C1 segment of cervical spinal cord (tissue), 14 donors: Measurements from ENCODE around the gene IFNA16.
"Not testable (repeated sequence)": the region's sequence is repeated elsewhere in the genome, so short reads cannot be mapped to it uniquely, and the experiment has no call there.

Experiments
- DNase-seq, 14 donors: peaks; one replicate each; lab custom pipeline; 2025; lab: John Stamatoyannopoulos, UW

IFNA16 gene

GRCh38 chr9:21217211-21217610, at the start of gene IFNA16:
IFNA16 (minus strand) TSS chr9:21217311; CDS start chr9:21217305, 6 bp downstream.
- not testable (repeated sequence) for DNase-seq

DNA sequence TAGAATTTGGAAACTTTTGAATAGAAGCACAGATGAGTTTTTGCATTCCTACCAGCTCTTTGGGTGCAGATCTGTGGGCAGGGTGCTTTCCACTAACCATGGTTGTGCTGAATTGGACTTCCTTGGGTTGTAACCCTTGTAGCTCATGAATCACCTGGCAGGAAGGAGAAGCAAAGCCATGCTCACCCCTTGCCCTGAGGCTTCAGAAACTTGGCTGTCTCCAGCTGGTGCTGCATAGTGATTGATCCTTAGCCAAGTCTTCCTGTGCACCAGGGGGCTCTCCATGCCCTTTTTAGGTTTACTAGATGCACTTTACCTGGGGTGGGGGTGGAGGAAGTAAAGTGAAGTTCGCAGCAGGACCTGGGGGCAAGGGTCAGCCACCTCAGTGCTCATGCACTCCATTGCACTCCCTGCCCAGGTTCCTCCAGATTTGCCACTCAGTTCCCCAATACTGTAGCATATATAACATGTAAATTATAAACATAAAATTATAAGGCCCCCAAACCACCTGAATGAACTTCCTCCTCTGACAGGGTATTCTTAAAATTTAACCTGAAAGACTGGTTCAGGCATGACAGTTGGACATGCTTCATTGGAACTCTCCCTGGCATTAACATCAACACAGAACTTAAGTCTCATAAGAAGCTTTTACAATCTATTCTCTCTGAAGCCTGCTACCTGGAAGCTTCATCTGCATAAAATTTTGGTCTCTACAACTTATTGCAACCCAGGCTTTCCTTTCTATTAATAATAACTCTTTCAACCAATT, 48.5 kb upstream of the IFNA16 start:
- DNase-seq = no peak

GRCh38 chr9:21255538-21256212, 38.6 kb upstream of the IFNA16 start:
- no peak for DNase-seq

GRCh38 chr9:21252721-21253547, 35.8 kb upstream of the IFNA16 start:
- DNase-seq = peak in 4 of 14 donors; percentile 9 to 20 (median 9)

- DNase-seq = no peak
Measured at GRCh38 chr9:21251638-21252037, 34.5 kb upstream of the IFNA16 start.

GRCh38 chr9:21251190-21251589, 34.1 kb upstream of the IFNA16 start:
- DNase-seq = no peak

- DNase-seq = no peak
Measured at GRCh38 chr9:21244836-21245235, 27.7 kb upstream of the IFNA16 start.

- DNase-seq = no peak
Measured at GRCh38 chr9:21239911-21240310, 22.8 kb upstream of the IFNA16 start, which contains the start of gene IFNA14. IFNA14 (minus strand) TSS chr9:21240005; CDS start chr9:21239935, 70 bp downstream.

- not testable (repeated sequence) for DNase-seq
Measured at GRCh38 chr9:21236360-21236714, 19.2 kb upstream of the IFNA16 start.

DNA sequence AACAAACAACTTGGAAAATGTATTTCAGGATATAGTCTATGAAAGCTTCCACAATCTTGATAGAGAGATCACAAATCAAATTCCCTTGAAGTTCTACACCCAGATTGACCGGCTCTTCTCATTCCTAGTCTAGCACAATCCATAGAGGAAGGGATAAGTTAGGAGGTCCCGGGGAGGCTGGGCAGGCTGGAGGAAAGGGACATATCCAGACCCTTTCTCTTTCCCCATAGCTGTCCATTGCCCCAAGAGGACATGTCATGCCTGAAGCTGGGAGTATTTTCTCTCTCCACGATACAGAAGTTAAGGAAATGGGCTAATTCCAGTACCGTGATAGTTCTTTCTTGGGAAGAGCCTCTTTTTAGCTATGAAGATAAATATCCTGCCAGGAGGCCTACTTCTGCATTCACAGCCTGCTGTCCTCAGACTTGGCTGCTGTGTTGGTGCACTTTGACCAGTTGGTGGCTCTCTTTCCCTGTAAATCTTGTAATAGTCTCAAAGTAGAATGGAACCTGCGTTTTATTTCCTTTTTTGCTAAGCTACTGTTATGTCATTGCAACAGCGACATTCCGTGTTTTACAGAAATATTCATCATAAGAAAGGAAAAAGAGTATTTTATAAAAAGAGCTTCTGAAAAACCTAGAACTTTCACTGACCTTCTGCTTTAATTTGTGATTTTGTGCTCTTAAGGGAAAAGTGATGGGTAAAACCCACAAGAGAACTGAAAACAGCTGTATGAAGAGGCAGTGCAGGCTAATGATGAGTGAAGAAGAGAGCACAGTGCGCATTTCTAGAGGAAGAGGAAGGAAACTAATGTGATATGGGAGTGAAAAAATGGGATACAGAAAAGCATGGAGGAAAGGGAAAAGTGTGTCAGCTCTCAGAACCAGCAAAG, 18.6 kb upstream of the IFNA16 start:
- DNase-seq = not testable (repeated sequence)

DNA sequence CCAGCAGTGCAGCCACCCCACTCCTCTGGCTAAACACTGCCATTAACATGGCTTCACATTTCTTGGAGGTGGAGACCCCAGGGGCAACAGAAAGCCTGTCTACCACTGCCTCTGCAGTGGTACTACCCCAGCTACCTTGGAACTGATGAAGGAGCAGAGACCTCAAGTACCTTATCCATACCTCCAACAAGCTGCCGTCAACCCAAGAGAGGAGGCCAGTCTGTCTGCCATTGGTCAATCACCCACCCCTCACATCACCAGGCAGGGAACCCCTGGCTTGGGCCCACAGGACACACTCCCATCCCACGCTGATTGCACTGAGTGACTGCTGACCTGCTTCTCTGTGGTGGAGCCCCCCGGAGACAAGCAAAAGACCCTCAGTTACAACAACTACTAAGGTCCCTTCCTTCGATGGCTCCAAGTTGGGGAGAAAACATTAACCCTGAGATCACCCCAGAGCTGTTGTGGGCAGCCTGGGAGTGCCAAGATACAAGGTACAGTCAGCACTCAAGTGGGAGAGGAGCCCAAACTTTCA, 17.1 kb upstream of the IFNA16 start:
- no peak for DNase-seq

DNA sequence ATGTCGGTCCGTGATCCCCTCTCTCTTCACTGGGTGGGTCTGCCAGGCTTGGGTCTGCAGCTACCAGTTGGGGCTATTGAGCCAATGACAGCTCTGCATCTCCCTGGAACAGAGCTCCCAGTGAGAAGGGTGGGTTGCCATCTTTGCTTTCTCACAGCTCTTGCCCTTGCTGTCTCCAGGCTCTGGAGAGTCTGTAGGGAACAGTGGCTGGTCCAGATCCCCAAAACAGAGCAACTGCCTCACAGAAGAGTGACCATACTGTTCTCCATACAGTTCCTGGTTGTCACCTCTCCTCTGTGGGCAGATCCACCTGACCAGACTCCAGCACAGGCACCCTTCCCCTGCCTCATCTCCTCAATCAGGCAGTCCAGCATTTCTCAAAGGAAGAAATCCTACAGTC, 16.1 kb upstream of the IFNA16 start:
- DNase-seq = no peak

GRCh38 chr9:21228122-21228521, 11.0 kb upstream of the IFNA16 start, which contains the start of gene IFNA17:
IFNA17 (minus strand) TSS chr9:21228222; CDS start chr9:21228173, 49 bp downstream.
- DNase-seq = no peak

DNA sequence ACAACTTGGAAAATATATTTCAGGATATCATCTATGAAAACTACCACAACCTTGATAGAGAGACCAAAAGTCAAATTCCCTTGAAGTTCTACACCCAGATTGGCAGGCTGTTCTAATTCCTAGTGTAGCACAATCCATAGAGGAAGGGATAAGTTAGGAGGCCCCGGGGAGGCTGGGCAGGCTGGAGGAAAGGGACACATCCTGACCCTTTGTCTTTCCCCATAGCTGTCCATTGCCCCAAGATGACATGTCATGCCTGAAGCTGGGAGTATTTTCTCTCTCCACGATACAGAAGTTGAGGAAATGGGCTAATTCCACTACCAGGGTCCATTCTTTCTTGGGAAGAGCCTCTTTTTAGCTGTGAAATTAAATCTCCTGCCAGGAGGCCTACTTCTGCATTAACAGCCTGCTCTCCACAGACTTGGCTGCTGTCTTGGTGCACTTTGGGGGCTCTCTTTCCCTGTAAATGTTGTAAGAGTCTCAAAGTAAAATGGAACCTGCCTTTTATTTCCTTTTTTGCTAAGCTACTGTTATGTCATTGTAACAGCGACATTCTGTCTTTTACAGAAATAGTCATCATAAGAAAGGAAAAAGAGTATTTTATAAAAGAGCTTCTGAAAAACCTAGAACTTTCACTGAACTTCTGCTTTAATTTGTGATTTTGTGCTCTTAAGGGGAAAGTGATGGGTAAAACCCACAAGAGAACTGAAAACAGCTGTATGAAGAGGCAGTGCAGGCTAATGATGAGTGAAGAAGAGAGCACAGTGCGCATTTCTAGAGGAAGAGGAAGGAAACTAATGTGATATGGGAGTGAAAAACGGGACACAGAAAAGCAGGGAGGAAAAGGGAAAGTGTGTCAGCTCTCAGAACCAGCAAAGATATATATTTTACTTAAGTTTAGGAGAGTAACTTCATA, 3.4 kb downstream of the IFNA16 start:
- DNase-seq = not testable (repeated sequence)

DNA sequence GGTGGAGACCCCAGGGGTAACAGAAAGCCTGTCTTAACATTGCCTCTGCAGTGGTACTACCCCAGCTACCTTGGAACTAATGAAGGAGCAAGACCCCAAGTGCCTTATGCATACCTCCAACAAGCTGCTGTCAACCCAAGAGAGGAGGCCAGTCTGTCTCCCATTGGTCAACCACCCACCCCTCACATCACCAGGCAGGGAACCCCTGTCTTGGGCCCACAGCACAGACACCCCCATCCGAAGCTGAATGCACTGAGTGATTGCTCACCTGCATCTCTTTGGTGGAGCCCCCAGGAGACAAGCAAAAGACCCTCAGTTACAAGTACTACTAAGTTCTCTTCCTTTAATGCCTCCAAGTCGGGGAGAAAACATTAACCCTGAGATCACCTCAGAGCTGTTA, 5.0 kb downstream of the IFNA16 start:
- not testable (repeated sequence) for DNase-seq

- not testable (repeated sequence) for DNase-seq
Measured at GRCh38 chr9:21210782-21211181, 6.3 kb downstream of the IFNA16 start.

- no peak for DNase-seq
Measured at GRCh38 chr9:21210311-21210710, 6.8 kb downstream of the IFNA16 start.

DNA sequence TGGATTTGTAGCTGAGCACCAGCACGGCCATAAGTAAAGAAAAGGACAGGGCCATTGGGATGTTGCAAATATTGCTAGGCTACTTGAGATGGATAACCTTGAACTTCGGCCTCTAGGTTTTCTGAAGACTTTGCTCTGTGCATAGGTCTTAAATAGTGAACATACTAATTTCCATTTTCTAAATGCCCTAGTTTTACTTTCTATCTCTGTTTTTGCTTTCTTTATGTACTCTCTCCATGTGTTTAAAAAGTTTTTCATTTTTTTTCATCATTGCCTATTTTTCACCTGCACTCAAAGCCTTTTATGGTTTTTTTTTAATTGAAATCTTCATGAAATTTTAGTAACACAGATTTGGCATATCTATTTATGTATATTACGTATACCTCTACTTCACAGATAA, 10.1 kb downstream of the IFNA16 start, which contains the start of gene IFNA10:
TSS of gene IFNA10 (minus strand) at position 101 of the 400 bp plus-strand sequence. CDS start at position 55, 46 bp downstream.
- DNase-seq = not testable (repeated sequence)

DNA sequence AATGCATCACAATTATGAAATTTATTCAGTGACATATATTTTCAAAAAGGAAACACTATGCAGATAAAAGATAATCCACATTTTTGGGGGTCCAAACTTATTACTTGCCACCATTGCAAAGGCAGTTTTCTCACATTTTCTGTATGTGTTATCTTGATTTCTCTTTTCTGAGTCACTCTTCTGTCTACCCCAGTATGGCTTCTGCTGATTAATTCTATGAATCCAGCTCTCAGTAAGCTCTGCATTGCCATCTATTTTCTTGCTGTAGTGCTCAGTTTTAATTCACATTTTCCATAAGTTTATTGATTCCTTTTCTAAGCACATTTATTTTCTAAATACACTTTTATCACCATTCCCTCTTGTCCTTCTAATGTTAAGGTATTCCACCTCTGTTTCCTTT, 11.9 kb downstream of the IFNA16 start:
- no peak for DNase-seq
